HG03565 (cell line): ENCODE results near the gene TDP2.

Experiments
- ATAC-seq: cut with Tn5 transposase; IDR thresholded peaks from one replicate; pipeline ENCODE4 v1.9.1; 2021; ENCODE audit warnings: mild to moderate bottlenecking, moderate library complexity; ENCODE audit not compliant: unreplicated experiment

Gene TDP2

GRCh38 chr6:24666641-24667377 is at the start of gene TDP2, which contains the start of gene ACOT13:
Gene TDP2, minus strand, starts transcription at chr6:24666899. Its CDS starts 37 bp downstream, at chr6:24666862.
Gene ACOT13, plus strand, starts transcription at chr6:24667077. Its CDS starts 187 bp downstream, at chr6:24667264.
- peak; percentile 94 for ATAC-seq

DNA sequence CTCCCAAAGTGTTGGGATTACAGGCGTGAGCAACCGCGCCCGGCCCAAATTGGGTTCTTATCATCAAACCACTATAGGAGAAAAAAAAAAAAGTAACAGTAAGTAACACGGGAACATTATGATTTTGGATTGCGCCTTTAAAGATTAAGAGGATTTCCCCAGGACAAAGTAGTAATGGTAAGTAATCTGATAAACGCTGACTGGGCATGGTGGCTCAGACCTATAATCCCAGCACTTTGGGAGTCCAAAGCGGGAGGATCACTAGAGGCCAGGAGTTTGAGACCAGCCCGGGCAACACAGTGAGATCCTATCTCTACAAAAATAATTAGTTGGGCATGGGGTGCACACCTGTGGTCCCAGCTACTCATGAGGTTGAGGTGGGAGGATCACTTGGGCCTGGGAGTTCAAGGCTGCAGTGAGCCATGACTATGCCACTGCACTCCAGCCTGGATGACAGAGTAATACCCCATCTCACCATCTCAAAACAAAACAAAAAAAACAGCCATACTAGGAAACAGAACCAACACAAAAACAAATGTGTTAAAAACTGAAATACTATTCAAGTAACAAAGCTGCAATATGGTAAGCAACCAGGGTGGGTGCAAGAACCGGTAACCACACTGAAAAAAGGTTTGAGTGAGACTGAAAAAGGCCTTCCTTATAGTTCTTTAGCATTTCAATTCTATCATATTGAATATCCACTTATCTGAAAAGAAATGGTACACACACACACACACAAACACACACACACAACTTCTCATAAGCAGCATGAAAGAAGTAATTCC is 44.0 kb upstream of the TDP2 start:
- no peak for ATAC-seq

DNA sequence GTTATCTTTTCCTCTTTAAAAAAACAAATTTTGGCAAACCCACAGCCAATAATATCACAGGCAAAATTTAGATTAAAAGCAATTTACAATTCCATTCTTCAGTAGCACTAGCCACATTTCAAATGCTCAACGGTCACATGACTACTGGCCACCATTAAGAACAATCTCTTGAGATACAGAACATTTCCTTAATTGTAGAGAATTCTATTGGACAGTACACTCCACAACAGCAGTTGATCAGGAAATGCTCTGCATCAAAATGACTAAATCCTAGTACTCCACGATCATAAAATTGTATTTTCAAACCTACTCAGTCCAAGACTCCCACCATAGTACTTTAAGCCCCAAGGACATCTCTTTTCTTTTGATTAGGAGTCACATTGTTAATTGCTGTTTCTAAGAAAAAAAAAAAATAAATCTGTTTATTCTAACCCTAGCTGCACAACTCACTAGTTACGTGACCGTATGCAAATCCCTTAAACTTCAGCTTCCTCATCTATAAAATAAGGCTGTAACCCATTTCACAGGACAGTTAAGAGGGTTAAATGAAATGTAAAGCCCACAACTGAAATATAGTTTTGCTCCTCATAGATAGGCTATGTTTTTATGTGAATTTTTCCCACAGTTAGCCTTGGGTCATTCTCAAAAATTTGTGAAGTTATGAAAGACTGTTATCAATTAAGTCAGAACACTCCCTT is 42.5 kb upstream of the TDP2 start:
- ATAC-seq: no peak

DNA sequence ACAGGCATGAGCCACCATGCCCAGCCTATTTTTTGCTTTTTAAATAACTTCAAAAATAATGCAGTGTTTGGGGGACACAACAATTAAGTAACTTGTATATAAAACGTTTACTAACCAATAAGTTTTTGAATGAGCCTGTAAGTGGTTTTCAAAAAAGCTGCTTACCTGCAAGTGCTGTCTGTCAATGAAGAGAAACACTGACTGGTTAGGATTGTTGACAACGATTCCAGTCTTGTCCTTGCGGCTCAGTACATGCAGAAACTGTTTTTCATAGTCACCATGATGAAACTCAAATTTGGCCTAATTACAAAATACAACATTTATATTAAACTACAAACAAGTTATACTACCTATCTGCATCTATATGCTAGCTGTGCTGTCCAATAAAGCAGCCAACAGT is 41.9 kb upstream of the TDP2 start:
- no peak for ATAC-seq

- ATAC-seq: no peak
Measured at GRCh38 chr6:24704468-24704867, 37.8 kb upstream of the TDP2 start.

- ATAC-seq: no peak
Measured at GRCh38 chr6:24702720-24703282, 36.1 kb upstream of the TDP2 start.

GRCh38 chr6:24699521-24700359 is 33.0 kb upstream of the TDP2 start:
- ATAC-seq: no peak

DNA sequence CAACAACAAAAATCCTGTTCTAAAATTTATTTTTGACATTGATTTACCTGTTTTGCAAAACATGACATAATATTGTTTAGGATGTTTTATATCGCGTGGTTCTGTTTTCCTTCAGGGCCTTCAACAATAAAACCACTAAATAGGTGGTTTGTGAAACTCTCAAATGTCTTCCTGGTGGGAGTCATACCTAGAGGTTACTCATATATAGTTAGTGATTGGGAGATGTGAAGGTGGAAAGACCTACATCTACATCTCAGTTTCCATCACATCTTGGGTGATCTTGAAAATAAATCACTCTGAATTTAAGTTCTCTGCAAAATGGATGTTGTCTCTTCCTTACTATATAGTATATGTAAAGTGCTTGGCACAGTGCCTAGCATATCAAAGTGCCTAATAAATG is 29.4 kb upstream of the TDP2 start:
- no peak for ATAC-seq

DNA sequence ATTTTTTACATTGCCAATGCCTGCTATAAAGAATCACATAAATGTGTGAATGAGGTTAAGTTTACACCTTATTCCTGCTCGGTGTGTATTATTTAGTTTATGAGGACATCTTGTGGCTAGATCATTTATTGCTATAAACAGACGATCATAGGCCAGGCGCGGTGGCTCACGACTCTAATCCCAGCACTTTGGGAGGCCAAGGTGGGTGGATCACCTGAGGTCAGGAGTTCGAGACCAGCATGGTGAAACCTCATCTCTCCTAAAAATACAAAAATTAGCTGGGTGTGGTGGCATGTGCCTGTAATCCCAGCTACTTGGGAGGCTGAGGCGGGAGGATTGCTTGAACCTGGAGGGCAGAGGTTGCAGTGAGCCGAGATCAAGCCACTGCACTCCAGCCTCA is 28.9 kb upstream of the TDP2 start:
- peak; percentile 53 for ATAC-seq

DNA sequence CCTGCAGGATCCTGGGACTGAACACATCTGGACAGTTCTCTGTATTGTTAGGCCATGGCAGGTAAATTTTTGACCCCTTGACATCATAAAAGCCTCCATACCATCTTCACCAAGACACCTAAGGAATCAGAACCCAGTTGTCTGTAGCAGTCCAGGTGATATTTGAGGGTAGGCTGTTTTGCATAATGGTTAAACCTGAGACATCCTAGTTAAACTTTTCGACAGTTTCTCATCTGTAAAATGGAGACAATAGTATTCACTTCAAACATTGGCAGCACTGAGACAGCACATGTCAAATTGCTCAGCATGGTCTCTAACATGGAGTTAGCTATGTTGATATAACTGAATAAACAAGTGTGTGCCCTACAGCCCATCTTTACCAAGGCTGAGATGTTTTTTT is 27.5 kb upstream of the TDP2 start:
- ATAC-seq: no peak

DNA sequence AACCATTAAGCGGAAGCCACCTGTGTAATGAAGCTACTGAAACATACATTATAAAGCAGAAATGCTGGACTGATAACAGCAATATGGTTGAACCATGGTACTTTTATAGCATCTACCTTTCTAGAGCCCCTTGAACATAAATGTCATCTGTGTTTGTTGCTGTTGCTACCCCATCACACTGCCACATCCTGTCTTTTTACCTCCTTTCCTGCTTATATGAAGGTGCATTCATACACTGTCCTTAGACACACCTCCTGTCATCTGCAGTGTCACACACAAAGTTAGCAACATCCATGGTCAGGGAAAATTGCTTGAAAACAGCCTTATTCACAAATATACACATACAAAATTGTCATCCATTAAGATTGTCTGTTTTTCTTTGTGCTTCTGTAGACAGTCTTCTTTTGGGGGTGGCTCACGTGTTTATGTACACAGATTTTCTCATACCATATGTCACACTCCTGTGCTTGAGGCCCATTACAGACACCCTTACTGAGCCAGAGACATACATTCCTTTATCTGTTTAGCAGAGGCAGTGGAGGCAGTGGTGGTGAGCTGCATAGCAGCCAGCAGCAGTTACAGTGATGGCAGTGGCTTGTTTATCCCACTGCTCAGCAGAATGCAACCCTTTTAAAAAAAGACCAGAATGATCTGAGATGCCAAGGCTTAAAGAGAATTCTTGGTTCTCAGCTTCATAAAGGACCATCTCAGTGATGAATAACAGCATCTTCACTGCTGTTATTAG is 26.3 kb upstream of the TDP2 start:
- no peak for ATAC-seq

DNA sequence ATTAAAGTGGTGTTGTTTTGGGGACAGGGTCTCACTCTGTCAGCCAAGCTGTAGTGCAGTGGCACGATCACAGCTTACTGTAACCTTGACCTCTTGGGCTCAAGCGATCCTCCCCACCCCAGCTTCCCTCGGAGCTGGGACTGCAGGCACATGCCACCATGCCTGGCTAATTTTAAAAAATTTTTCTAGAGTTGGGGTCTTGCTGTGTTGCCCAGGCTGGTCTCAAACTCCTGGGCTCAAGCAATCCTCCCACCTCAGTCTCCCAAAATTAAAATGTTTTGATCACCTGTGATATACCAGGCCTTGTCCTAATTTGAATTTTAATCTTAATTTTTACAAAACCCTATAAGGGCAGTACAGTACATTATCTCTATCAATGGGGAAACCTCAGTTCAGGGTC is 25.7 kb upstream of the TDP2 start:
- no peak for ATAC-seq

DNA sequence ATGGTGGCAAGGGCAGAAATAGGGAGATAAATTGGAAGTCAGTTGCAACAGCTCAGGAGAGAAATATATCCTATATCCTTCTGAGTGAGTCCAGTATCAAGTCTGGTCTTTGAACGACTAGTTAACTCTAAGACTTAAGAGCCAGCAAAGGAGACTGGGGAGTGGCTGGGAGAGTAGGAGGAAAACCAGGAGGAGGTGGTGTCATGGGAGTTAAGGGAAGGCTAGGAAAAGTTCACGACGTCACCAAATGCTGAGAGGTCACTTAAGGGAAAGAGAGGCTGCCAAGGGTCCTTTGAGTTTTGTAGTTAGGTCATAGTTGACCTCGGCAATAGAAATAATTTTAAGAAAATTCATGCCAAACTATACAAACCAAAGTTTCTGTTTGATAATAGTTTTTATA is 25.3 kb upstream of the TDP2 start:
- no peak for ATAC-seq

- no peak for ATAC-seq
Measured at GRCh38 chr6:24691550-24691949, 24.9 kb upstream of the TDP2 start.

DNA sequence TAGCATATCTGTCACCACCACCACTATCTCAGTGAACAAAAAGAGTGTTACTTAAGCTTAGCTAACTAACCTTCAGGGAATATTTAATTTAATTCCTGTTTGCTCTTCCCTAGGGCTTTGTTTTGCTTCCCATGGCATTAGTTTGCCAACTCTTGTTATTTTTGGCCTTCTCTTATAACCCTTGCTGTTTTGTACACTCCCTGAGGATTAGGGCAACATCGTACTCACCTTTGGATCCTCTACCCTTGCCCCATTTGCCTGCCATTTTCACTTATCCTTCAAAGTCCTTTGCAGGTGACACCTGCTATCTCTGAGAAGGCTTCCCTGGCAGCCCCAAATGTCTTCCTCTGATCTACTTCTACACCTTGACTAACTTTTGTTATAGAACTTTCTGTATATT is 23.9 kb upstream of the TDP2 start:
- ATAC-seq: no peak

DNA sequence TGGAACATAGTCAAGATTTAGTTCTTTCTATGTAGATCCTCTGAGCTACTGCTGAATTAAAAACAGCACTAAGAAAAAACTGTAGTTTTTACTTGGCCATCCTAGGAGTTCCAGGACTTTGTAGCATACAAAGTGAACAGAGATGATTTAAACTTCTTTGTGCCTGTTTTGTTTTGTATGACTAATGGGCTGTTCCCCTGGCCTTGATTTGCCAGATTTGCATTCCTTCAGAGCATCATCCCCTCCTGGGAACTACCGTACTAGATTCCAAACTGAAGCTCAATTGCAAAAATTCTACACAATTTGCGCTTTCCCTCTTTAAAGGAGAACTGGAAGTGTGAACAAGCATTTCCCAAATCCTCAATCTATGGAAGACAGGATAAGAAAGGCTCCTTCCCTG is 23.3 kb upstream of the TDP2 start:
- no peak for ATAC-seq

DNA sequence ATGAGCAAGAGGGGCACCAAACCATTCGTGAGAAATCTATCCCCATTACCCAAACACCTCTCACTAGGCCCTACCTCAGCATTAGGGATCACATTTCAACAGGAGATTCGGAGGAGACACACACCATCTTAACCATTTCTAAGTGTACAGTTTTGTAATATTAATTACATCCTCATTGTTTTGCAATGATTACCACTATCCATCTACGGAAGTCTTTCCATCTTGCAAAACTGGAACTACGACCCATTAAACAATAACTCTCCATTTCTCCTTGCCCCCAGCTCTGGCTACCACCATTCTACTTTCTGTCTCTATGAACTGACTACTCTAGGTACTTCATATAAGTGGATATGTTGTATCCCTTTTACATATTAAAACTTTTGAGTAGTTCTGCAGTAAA is 20.2 kb upstream of the TDP2 start:
- no peak for ATAC-seq

DNA sequence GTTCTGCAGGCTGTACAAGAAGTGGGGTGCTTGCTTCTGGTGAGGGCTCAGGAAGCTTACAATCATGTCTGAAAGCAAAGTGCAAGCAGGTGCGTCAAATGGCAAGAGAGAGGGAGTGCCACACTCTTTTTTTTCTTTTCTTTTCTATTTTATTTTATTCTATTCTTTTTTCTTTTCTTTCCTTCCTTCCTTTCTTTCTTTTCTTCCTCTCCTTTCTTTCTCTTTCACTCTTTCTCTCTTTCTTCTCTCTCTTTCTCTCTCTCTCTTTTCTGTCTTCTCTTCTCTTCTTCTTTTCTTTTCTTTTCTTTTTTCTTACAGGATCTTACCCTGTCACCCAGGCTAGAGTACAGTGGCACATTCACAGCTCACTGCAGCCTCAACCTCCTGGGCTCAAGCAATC is 19.7 kb upstream of the TDP2 start:
- ATAC-seq: no peak

DNA sequence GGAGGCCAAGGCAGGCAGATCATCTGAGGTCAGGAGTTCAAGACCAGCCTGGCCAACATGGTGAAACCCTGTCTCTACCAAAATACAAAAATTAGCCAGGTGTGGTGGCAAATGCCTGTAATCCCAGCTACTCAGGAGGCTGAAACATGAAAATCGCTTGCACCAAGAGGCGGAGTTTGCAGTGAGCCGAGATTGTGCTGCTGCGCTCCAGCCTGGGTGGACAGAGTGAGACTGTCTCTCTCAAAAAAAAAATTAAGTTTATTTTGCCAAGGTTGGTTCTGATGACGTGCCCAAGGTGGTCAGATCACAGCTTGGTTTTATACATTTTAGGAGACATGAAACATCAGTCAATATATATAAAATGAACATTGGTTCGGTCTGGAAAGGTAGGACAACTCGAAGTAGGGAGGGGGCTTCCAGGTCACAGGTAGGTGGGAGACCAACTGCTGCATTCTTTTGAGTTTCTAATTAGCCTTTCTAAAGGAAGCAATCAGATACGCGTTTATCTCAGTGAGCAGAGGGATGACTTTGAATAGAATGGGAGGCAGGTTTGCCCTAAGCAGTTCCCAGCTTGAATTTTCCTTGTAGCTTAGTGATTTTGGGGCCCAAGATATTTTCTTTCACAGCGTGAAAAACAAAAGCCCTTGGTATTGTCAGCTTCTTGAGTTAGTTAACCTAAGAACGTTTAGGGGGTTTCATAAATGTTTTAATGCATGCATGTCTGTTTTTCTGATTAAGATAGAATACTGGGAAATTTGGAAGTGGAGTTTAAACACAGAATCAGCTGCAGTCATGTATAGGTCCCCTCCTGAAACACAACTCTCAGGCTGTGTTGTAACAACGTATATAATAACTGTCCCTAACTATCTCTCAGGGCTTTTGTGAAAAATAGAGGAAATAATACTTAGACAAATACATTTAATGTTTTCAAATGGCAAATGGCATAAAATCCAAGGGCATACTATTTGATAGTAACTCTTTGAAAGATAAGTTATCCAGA is 16.9 kb upstream of the TDP2 start:
- ATAC-seq: no peak
